Adrenal gland (tissue), 19 donors: Measurements from ENCODE around the gene TAPBPL. TPM values are rescaled to one million over a fixed set of nuclear protein-coding genes. Genes with fewer than 3 reads are reported as not detected.

Source experiments
- DNase-seq, 7 donors: peaks; one replicate each; pipeline ENCODE4 v3.0.0-alpha.2; 2019 to 2020
- H3K27ac ChIP-seq, 5 donors: fragments of 200-600 bp; sonication (generic) in 4 of 5; 1 replicate in 3 of 5; 2 replicates in 2 of 5; pipeline versions ENCODE4 v1.5.1 to v1.8.0; 2016 to 2020; ENCODE audit warnings: mild to moderate bottlenecking in 1 of 5
- H3K27me3 ChIP-seq: fragments of 200-600 bp; 2 replicates; pipeline ENCODE4 v1.8.0; 2021
- H3K36me3 ChIP-seq, 2 donors: fragments of 200-600 bp; replicated peaks in 1 of 2; 1 replicate in 1 of 2; 2 replicates in 1 of 2; pipeline versions ENCODE4 v1.5.1 to v1.8.0; 2018 to 2022
- H3K4me1 ChIP-seq, 2 donors: fragments of 200-600 bp; replicated peaks in 1 of 2; 1 replicate in 1 of 2; 2 replicates in 1 of 2; pipeline versions ENCODE4 v1.5.1 to v1.8.0; 2018 to 2021
- H3K4me3 ChIP-seq, 4 donors: fragments of 200-600 bp; sonication (generic) in 3 of 4; one replicate each; pipeline ENCODE4 v1.5.1; 2016 to 2018
- H3K9me3 ChIP-seq, 3 donors: fragments of 200-600 bp; sonication (generic) in 1 of 3; replicated peaks in 1 of 3; 1 replicate in 2 of 3; 2 replicates in 1 of 3; pipeline versions ENCODE4 v1.5.1 to v1.8.0; 2016 to 2021
- CTCF ChIP-seq, 6 experiments: fragments of 450-650 bp in 4 of 6; fragments of 200-600 bp in 2 of 6; sonication (generic) in 1 of 6; IDR thresholded peaks; 1 replicate in 5 of 6; 2 replicates in 1 of 6; pipeline versions ENCODE4 v1.5.1 to v1.8.0; 2016 to 2021; ENCODE audit warnings: antibody characterized with exemption in 6 of 6, mild to moderate bottlenecking in 2 of 6, moderate library complexity in 1 of 6
- POLR2A ChIP-seq, 2 donors: fragments of 450-650 bp; IDR thresholded peaks; one replicate each; pipeline ENCODE4 v1.6.1; 2017; ENCODE audit warnings: antibody characterized with exemption in 2 of 2, mild to moderate bottlenecking in 2 of 2, moderate library complexity in 1 of 2
- WGBS, 4 donors: extraction: QIAGEN DNeasy Blood & Tissue Kit in 2 of 4; methylation state at CpG; one replicate each; pipeline versions ENCODE4 v1.1.5 to v1.1.7; 2013 to 2017; 5-methylcytosine and 5-hydroxymethylcytosine counted together
- intact Hi-C, 2 donors: fragments of 100-400 bp; cut with DNase I; formaldehyde crosslinking; loops; one replicate each; pipeline versions ENCODE4 v1.14.1 to v1.15.0; 2022 to 2023
- long read RNA-seq, 10 donors: library from polyadenylated mRNA in 3 of 10; unstranded in 2 of 10; stranded (forward) in 1 of 10; transcript quantifications; one replicate each; pipeline ENCODE4 v2.0.0 and lab custom pipeline, GENCODE V29; 2021 to 2026
- polyA plus RNA-seq, 3 donors: library from polyadenylated mRNA; stranded (reverse); fragments of 200-250 nt in 2 of 3; fragments of 350-450 nt in 1 of 3; fragmentation: Illumina TruSeq in 1 of 3; extraction: RNeasy Lipid Tissue Mini Kit (QIAGEN cat#74804) in 1 of 3; gene quantifications; one replicate each; pipeline ENCODE4 v1.2.3, GENCODE V29; 2013 to 2014
- total RNA-seq, 9 donors: library from RNA; depleted of rRNA in 4 of 9; stranded (reverse); fragments of >200 nt in 4 of 9; fragments of 120-200 nt in 1 of 9; fragmentation: NEBNext Ultra II Directional in 1 of 9; extraction: Animal tissue kit (Norgen Biotek cat#: 25700) in 1 of 9; gene quantifications; one replicate each; pipeline versions ENCODE4 v1.1.0 to v1.2.4, GENCODE V29; 2013 to 2023
- donor health status: healthy with polysubstance abuse.
- donor health status: Bipolar disorder and iron deficiency.
- donor health status: DM: yes; HTN: yes; CAD: no.
- donor health status: DM: no; HTN: no; CAD: no.
- donor health status: DM: no; HTN: no; CAD: no.
- donor health status: DM: yes; HTN: yes; CAD: no.

TAPBPL gene
- total RNA-seq, result 10 to 100 TPM; 17.0 to 42.4 (median 33.8) TPM
- polyA plus RNA-seq, result 10 to 100 TPM; 13.8 to 41.6 (median 26.5) TPM
- long read RNA-seq, donor 1, partial matches to known transcripts, result 0 of 2 reads
- long read RNA-seq, donor 1, other reads (novel, unspliced or antisense), result 0 of 2 reads
- long read RNA-seq, donor 2, partial matches to known transcripts, result 0 of 4 reads
- long read RNA-seq, donor 2, other reads (novel, unspliced or antisense), result 0 of 4 reads
- long read RNA-seq, donor 3, partial matches to known transcripts, result 6 of 7 reads
- long read RNA-seq, donor 3, other reads (novel, unspliced or antisense), result 0 of 7 reads
- long read RNA-seq, donor 4, transcript TAPBPL-201 (7 exons, 1,741 nt), result major isoform, 12 of 16 reads
- long read RNA-seq, donor 4, partial matches to known transcripts, result 2 of 16 reads
- long read RNA-seq, donor 4, other reads (novel, unspliced or antisense), result 2 of 16 reads
- long read RNA-seq, donor 5, transcript TAPBPL-201 (7 exons, 1,741 nt), result major isoform, 75 of 89 reads
- long read RNA-seq, donor 5, partial matches to known transcripts, result 2 of 89 reads
- long read RNA-seq, donor 5, other reads (novel, unspliced or antisense), result 11 of 89 reads
- long read RNA-seq, donor 6, transcript TAPBPL-201 (7 exons, 1,741 nt), result major isoform, 11 of 14 reads
- long read RNA-seq, donor 6, partial matches to known transcripts, result 0 of 14 reads
- long read RNA-seq, donor 6, other reads (novel, unspliced or antisense), result 3 of 14 reads
- long read RNA-seq, donor 7, partial matches to known transcripts, result 0 of 2 reads
- long read RNA-seq, donor 7, other reads (novel, unspliced or antisense), result 0 of 2 reads
- long read RNA-seq, donor 8, partial matches to known transcripts, result 23 of 27 reads
- long read RNA-seq, donor 8, other reads (novel, unspliced or antisense), result 0 of 27 reads
- long read RNA-seq, donor 9, partial matches to known transcripts, result 0 of 3 reads
- long read RNA-seq, donor 9, other reads (novel, unspliced or antisense), result 0 of 3 reads
- long read RNA-seq, donor 10, partial matches to known transcripts, result 0 of 3 reads
- long read RNA-seq, donor 10, other reads (novel, unspliced or antisense), result 0 of 3 reads

- TF ChIP-seq CTCF (IDR thresholded peaks at IDR 0.05) (no peak), POLR2A (IDR thresholded peaks at IDR 0.05) (peak; percentile 49 to 75)
- Histone ChIP-seq H3K4me1 (peaks cover 21 to 23% of the 10 kb centered on the region in 2 donors), H3K9me3 (no peaks in the 10 kb centered on the region), H3K4me3 (peak within 1 kb of the TSS; percentile 59 to 88 (median 84)), H3K36me3 (peaks cover 0 to 13% of the 10 kb centered on the region in 2 donors), H3K27me3 (no peaks in the 10 kb centered on the region), H3K27ac (peak within 1 kb of the TSS; percentile 92 to 98 (median 95))
- WGBS, 4 donors, result 0 to 2% (median 1%) methylated on average over 18 to 27 of the region's 27 CpGs
- intact Hi-C loops, result loop anchor here in 1 of 2 donors (5.0 kb wide), 1 partner anchor 64 kb away; no protein-coding TSS in a partner anchor
- peak; percentile 84 to 95 (median 90) for DNase-seq
Observed at GRCh38 chr12:6451348-6452244, at the start of gene TAPBPL. TAPBPL (plus strand) TSS chr12:6452042; CDS start chr12:6452249, 207 bp downstream.

GRCh38 chr12:6404390-6404789, 47.5 kb upstream of the TAPBPL start:
- TF ChIP-seq CTCF (IDR thresholded peaks at IDR 0.05) (no peak), POLR2A (IDR thresholded peaks at IDR 0.05) (no peak)
- H3K9me3 ChIP-seq, result no peaks in the 10 kb centered on the region
- 60 to 79% (median 72%) methylated on average over 5 of the region's 5 CpGs for WGBS, 4 donors
- H3K27ac ChIP-seq, result no peak overlapping the region
- H3K4me3 ChIP-seq, result no peak overlapping the region
- no peaks in the 10 kb centered on the region for H3K27me3 ChIP-seq
- intact Hi-C loops, result no loop called here
- DNase-seq, result no peak
- H3K36me3 ChIP-seq, result no peaks in the 10 kb centered on the region
- H3K4me1 ChIP-seq, result no peaks in the 10 kb centered on the region

GRCh38 chr12:6405963-6406362, 45.9 kb upstream of the TAPBPL start:
- no peak for DNase-seq
- Histone ChIP-seq H3K4me1 (no peaks in the 10 kb centered on the region), H3K9me3 (no peaks in the 10 kb centered on the region), H3K27me3 (no peaks in the 10 kb centered on the region), H3K27ac (no peak overlapping the region), H3K36me3 (no peaks in the 10 kb centered on the region), H3K4me3 (no peak overlapping the region)
- no peak for TF ChIP-seq POLR2A (IDR thresholded peaks at IDR 0.05)
- no peak for TF ChIP-seq CTCF (IDR thresholded peaks at IDR 0.05)
- intact Hi-C loops, result no loop called here
- 78 to 80% (median 79%) methylated on average over 6 of the region's 6 CpGs for WGBS, 4 donors
